ENCODE results near the gene TRERF1.

The TRERF1 gene

GRCh38 chr6:42428326-42429041, 23.2 kb downstream of the TRERF1 start:
- no peaks in the 10 kb centered on the region for H3K9me2 ChIP-seq (ENCODE audit: low read depth, low read length)
- H3K9me3 ChIP-seq (ENCODE audit: low read length) = no peaks in the 10 kb centered on the region
- no peak overlapping the region for H3K4me2 ChIP-seq (ENCODE audit: low read length)

GRCh38 chr6:42427871-42428270, 23.9 kb downstream of the TRERF1 start:
- no peak overlapping the region for H3K4me3 ChIP-seq (ENCODE audit: low read depth, low read length, poor library complexity, severe bottlenecking)
- H3K9me3 ChIP-seq (ENCODE audit: low read length) = no peaks in the 10 kb centered on the region
- TF ChIP-seq CTCF (IDR thresholded peaks at IDR 0.05; ENCODE audit: low read length) = no peak
- no peak for TF ChIP-seq EZH2 (IDR thresholded peaks at IDR 0.05; ENCODE audit: borderline replicate concordance, low read length)
- no peaks in the 10 kb centered on the region for H3K4me1 ChIP-seq (ENCODE audit: insufficient read depth, low read length, severe bottlenecking)
- no peaks in the 10 kb centered on the region for H3K79me2 ChIP-seq (ENCODE audit: insufficient read depth, low read length)
- H3F3A ChIP-seq (ENCODE audit: insufficient read depth, low read length) = no peaks in the 10 kb centered on the region
- no peak overlapping the region for H2AFZ ChIP-seq (ENCODE audit: low read length)
- no peaks in the 10 kb centered on the region for H3K36me3 ChIP-seq (ENCODE audit: insufficient read depth, low read length)
- H3K27ac ChIP-seq (ENCODE audit: low read depth, low read length, poor library complexity, severe bottlenecking) = no peak overlapping the region
- no peak overlapping the region for H3K9ac ChIP-seq (ENCODE audit: low read length)
- no peaks in the 10 kb centered on the region for H3K9me2 ChIP-seq (ENCODE audit: low read depth, low read length)
- no peaks in the 10 kb centered on the region for H4K20me1 ChIP-seq (ENCODE audit: insufficient read depth, low read length)
- peaks cover 4% of the 10 kb centered on the region; the same call in 1 of the 2 replicates for H3K27me3 ChIP-seq (ENCODE audit: insufficient read depth, low read length)
- H3K4me2 ChIP-seq (ENCODE audit: low read length) = no peak overlapping the region

More at GRCh38 chr6:42428326-42429041, 23.2 kb downstream of the TRERF1 start:
- Histone ChIP-seq H3K27me3 (ENCODE audit: insufficient read depth, low read length) (peaks cover 4% of the 10 kb centered on the region; the same call in 1 of the 2 replicates), H3F3A (ENCODE audit: insufficient read depth, low read length) (no peaks in the 10 kb centered on the region), H2AFZ (ENCODE audit: low read length) (no peak overlapping the region), H3K9ac (ENCODE audit: low read length) (no peak overlapping the region), H3K79me2 (ENCODE audit: insufficient read depth, low read length) (no peaks in the 10 kb centered on the region), H3K4me3 (ENCODE audit: low read depth, low read length, poor library complexity, severe bottlenecking) (no peak overlapping the region), H3K27ac (ENCODE audit: low read depth, low read length, poor library complexity, severe bottlenecking) (no peak overlapping the region), H3K4me1 (ENCODE audit: insufficient read depth, low read length, severe bottlenecking) (no peaks in the 10 kb centered on the region), H3K36me3 (ENCODE audit: insufficient read depth, low read length) (no peaks in the 10 kb centered on the region), H4K20me1 (ENCODE audit: insufficient read depth, low read length) (no peaks in the 10 kb centered on the region)
- TF ChIP-seq CTCF (IDR thresholded peaks at IDR 0.05; ENCODE audit: low read length) (no peak), EZH2 (IDR thresholded peaks at IDR 0.05; ENCODE audit: borderline replicate concordance, low read length) (no peak)

GRCh38 chr6:42426191-42426590, 25.5 kb downstream of the TRERF1 start:
- no peak overlapping the region for H3K9ac ChIP-seq (ENCODE audit: low read length)
- H4K20me1 ChIP-seq (ENCODE audit: insufficient read depth, low read length) = no peaks in the 10 kb centered on the region
- no peak overlapping the region for H2AFZ ChIP-seq (ENCODE audit: low read length)
- H3K4me1 ChIP-seq (ENCODE audit: insufficient read depth, low read length, severe bottlenecking) = no peaks in the 10 kb centered on the region
- TF ChIP-seq CTCF (IDR thresholded peaks at IDR 0.05; ENCODE audit: low read length) (no peak), EZH2 (IDR thresholded peaks at IDR 0.05; ENCODE audit: borderline replicate concordance, low read length) (no peak)
- H3K4me3 ChIP-seq (ENCODE audit: low read depth, low read length, poor library complexity, severe bottlenecking) = no peak overlapping the region
- H3K9me3 ChIP-seq (ENCODE audit: low read length) = no peaks in the 10 kb centered on the region
- H3K27me3 ChIP-seq (ENCODE audit: insufficient read depth, low read length) = peaks cover 4% of the 10 kb centered on the region; the same call in 1 of the 2 replicates
- H3K36me3 ChIP-seq (ENCODE audit: insufficient read depth, low read length) = no peaks in the 10 kb centered on the region
- no peaks in the 10 kb centered on the region for H3K79me2 ChIP-seq (ENCODE audit: insufficient read depth, low read length)
- no peaks in the 10 kb centered on the region for H3F3A ChIP-seq (ENCODE audit: insufficient read depth, low read length)
- no peaks in the 10 kb centered on the region for H3K9me2 ChIP-seq (ENCODE audit: low read depth, low read length)
- H3K4me2 ChIP-seq (ENCODE audit: low read length) = no peak overlapping the region
- H3K27ac ChIP-seq (ENCODE audit: low read depth, low read length, poor library complexity, severe bottlenecking) = no peak overlapping the region

Data from OCI-LY1 (cell line).